ENCODE data around the gene DHX36. TPM values are rescaled to one million over a fixed set of nuclear protein-coding genes. Genes with fewer than 3 reads are reported as not detected.

Gene DHX36
- total and polyA plus RNA-seq, 10 of the 15 experiments (the other 5 are each of a cell fraction or from before 2014, with no cell fraction given): 16.2 to 70.5 (median 41.6) TPM

GRCh38 chr3:154349223-154349622 is 24.9 kb upstream of the DHX36 start:
- in situ Hi-C loops (cut with MboI): no loop called here

More at GRCh38 chr3:154349223-154349622, 24.9 kb upstream of the DHX36 start:
- SMC1A ChIA-PET (ENCODE audit: uncharacterized antibody, unreplicated experiment): no interaction called here
- Histone ChIP-seq H3K9ac (ENCODE audit: control insufficient read depth, insufficient read depth, low read length) (no peak overlapping the region), H3K27ac (ENCODE audit: control insufficient read depth, insufficient read depth) (no peak overlapping the region), H3K79me2 (ENCODE audit: control insufficient read depth, insufficient read depth, low read length) (no peaks in the 10 kb centered on the region), H2AFZ (ENCODE audit: control insufficient read depth, low read depth, low read length) (no peak overlapping the region), H3K9me3 (replicated peaks; ENCODE audit: control insufficient read depth, insufficient read depth, low read length) (no peaks in the 10 kb centered on the region), H3K4me3 (no peak overlapping the region), H3K36me3 (ENCODE audit: control insufficient read depth in 2 of 2, insufficient read depth in 2 of 2, low read length in 1 of 2) (no peaks in the 10 kb centered on the region), H3K4me1 (ENCODE audit: control insufficient read depth, insufficient read depth, low read length) (no peaks in the 10 kb centered on the region), H3K4me2 (ENCODE audit: control insufficient read depth, insufficient read depth) (no peak overlapping the region), H3K27me3 (replicated peaks in 1 of 2; ENCODE audit: control insufficient read depth in 2 of 2, insufficient read depth in 2 of 2, low read length in 1 of 2) (peaks cover 0 to 2% of the 10 kb centered on the region in 2 experiments; a peak in 1 of 4 replicates), H4K20me1 (ENCODE audit: control insufficient read depth, insufficient read depth) (no peaks in the 10 kb centered on the region)
- POLR2A ChIA-PET: no interaction called here
- BruUV-seq (replicated peaks): no TSS peak
- 30% methylated on average over 2 of the region's 2 CpGs for WGBS (ENCODE audit: insufficient coverage, insufficient replicate concordance, low lambda C conversion rate, missing lambda C conversion rate)
- CTCF ChIA-PET: no interaction called here
- DNase-seq (ENCODE audit: low read depth, low spot score) (no peak), FAIRE-seq (no peak), ATAC-seq (no peak)
- intact Hi-C loops (cut with micrococcal nuclease; ENCODE audit: unreplicated experiment): no loop called here
- TF ChIP-seq MTA2 (IDR thresholded peaks at IDR 0.05; ENCODE audit: low read depth): no peak
- no peak for TF ChIP-seq NBN (IDR thresholded peaks at IDR 0.05)
- no peak for TF ChIP-seq CEBPB (IDR thresholded peaks at IDR 0.05; ENCODE audit: borderline replicate concordance in 1 of 2, low read depth in 2 of 2, low read length in 2 of 2)
- TF ChIP-seq NFYA (IDR thresholded peaks at IDR 0.05; ENCODE audit: borderline replicate concordance, low read depth, low read length): no peak
- TF ChIP-seq MYB (IDR thresholded peaks at IDR 0.05; ENCODE audit: borderline replicate concordance, low read depth, low read length): no peak
- no peak for TF ChIP-seq CREM (IDR thresholded peaks at IDR 0.05; ENCODE audit: low read depth)
- TF ChIP-seq RELB (IDR thresholded peaks at IDR 0.05; ENCODE audit: low read depth): no peak
- TF ChIP-seq ZNF384 (IDR thresholded peaks at IDR 0.05; ENCODE audit: borderline replicate concordance, low read depth, low read length): no peak
- TF ChIP-seq MXI1 (IDR thresholded peaks at IDR 0.05; ENCODE audit: low read depth, low read length): no peak
- TF ChIP-seq EGR1 (IDR thresholded peaks at IDR 0.05; ENCODE audit: borderline replicate concordance in 1 of 2, low read depth in 2 of 2, low read length in 2 of 2): no peak
- no peak for TF ChIP-seq USF1 (IDR thresholded peaks at IDR 0.05; ENCODE audit: borderline replicate concordance, extremely low read length, insufficient read depth, low read depth, low read length)
- TF ChIP-seq MEF2B (IDR thresholded peaks at IDR 0.05; ENCODE audit: partially characterized antibody, poor library complexity, severe bottlenecking): no peak
- RAD21 ChIA-PET (ENCODE audit: unreplicated experiment): no interaction called here
